OCI-LY3 (cell line): ENCODE results near the gene LPIN2.

Source experiments
- CTCF ChIP-seq: fragments of 200-600, 300-600 bp; sonication (generic); IDR thresholded peaks from 2 replicates; pipeline ENCODE4 v1.5.1; 2014; ENCODE audit warnings: antibody characterized with exemption, low read length, low read depth
- EZH2phosphoT487 ChIP-seq: fragments of 200-600 bp; shearing (Covaris generic); IDR thresholded peaks from 2 replicates; pipeline ENCODE4 v1.6.1; 2018; ENCODE audit warnings: antibody characterized with exemption, mixed run types, low read depth

GRCh38 chr18:3040881-3041280 is 27.9 kb upstream of the LPIN2 start:
- TF ChIP-seq EZH2phosphoT487, result no peak
- no peak for TF ChIP-seq CTCF
